ENCODE measurements around the gene PELI3.
A peak's percentile ranks its signal among the peaks of the same experiment; 100 is the strongest.

PELI3 gene

GRCh38 chr11:66497206-66497605 lies 30.5 kb downstream of the PELI3 start:
- no peak for DNase-seq (ENCODE audit: low read depth in 2 of 3, low spot score in 1 of 3)

DNA sequence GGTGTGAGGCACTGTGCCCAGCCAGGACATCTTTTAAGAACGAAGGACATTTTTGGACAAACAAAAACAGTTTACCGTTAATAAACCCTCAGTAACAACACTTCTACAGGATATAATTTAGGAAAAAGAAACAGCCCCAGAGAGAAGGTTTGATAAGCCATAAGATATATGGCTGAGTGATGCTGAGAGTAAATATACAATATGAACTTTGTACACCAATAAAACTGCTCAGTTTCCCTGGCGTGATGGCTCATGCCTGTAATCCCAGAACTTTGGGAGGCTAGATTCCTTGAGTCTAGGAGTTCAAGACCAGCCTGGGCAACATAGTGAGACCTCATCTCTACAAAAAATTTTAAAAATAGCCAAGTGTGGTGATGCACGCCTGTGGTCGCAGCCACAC lies 31.8 kb downstream of the PELI3 start:
- no peak for DNase-seq (ENCODE audit: low read depth in 2 of 3, low spot score in 1 of 3)

- no peak for DNase-seq (ENCODE audit: low read depth in 2 of 3, low spot score in 1 of 3)
Measured at GRCh38 chr11:66505276-66505816, 38.6 kb downstream of the PELI3 start.

DNA sequence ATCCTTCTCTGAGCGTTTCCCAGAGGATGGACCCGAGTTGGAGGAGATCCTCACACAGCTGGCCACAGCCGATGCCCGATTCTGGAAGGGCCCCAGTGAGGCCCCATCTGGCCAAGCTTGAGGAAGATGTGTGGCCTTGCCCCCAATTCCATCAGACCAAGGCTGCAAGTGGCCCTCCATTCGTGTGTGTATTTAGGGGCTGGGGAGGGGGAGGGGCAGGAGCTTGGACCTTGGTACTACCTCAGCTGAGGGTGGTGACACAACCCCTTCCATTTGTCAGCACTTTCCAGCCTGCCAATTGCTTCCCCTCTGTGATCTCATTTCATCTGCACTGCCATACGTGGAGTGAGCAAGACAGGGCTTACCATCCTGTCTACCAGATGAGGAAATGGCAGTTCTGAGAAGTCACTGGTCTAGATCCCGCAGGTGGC lies 42.4 kb downstream of the PELI3 start:
- no peak for DNase-seq (ENCODE audit: low read depth in 2 of 3, low spot score in 1 of 3)

- DNase-seq (ENCODE audit: low read depth in 2 of 3, low spot score in 1 of 3), result peak; percentile 68 to 85 (median 81)
Measured at GRCh38 chr11:66510271-66510989, 43.7 kb downstream of the PELI3 start, which contains the start of gene BBS1. Gene BBS1, plus strand, starts transcription at chr11:66510635. Its CDS starts 25 bp downstream, at chr11:66510660.

DNA sequence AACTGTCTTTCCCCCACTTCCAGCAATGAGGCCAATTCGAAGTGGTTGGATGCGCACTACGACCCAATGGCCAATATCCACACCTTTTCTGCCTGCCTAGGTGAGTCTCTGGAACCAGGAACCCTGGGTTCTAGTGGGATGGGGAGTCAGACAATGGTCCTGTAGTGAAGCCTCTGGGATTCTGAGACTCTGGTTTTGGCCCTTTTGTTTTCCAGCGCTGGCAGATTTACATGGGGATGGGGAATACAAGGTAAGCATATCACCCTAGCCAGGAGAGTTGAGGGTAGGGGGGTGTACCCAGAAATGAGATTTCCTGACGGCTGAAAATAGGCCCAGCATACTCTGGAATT lies 44.3 kb downstream of the PELI3 start:
- DNase-seq (ENCODE audit: low read depth in 2 of 3, low spot score in 1 of 3), result no peak

DNA sequence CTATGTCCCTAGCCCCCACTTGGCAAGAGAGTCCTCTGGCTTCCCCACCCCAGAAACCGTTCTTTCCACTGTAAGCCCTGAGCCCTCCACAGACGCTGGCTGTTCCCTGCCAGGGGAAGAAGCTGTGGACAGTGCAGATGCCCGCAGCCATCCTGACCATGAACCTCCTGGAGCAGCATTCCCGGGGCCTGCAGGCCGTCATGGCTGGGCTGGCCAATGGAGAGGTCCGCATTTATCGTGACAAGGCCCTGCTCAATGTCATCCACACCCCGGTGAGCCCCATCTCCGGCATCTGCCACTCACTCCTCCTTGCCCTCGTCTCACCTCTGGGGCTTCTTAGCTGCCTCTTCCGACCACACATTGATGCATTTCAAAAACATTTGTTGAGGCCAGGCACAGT lies 56.9 kb downstream of the PELI3 start:
- no peak for DNase-seq (ENCODE audit: low read depth in 2 of 3, low spot score in 1 of 3)

DNA sequence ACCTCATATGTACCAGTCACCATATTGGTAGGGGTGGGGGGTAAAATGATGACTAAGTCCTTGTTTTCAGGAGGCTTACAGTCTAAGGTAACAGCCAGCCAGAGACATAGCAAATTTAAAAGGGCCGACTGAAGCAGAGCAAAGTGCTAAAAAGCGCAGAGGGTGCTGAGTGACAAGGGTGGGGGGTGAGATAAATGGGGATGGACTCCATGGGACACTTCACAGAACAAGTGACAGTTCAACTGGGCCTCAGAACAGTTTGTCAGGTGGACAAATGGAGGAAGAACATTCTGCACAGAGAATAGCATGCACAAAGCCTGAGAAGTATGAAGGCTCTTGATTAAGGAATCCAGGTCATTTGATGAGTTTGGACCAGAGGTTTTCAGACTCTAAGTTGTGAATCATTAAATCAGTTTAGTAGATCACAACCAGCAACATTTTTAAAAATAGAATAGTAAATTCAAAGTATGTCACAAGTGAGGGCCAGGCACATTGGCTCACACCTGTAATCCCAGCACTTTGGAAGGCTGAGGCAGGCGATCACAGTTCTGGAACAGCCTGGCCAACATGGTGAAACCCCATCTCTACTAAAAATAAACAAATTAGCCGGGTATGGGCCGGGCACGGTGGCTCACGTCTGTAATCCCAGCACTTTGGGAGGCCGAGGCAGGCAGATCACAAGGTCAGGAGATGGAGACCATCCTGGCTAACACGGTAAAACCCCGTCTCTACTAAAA lies 57.8 kb downstream of the PELI3 start:
- DNase-seq (ENCODE audit: low read depth in 2 of 3, low spot score in 1 of 3), result no peak
